Small intestine (tissue), 7 donors: ENCODE measurements around the gene GAPVD1. TPM values are rescaled to one million over a fixed set of nuclear protein-coding genes. Genes with fewer than 3 reads are reported as not detected.
"Not testable (repeated sequence)": the region's sequence is repeated elsewhere in the genome, so short reads cannot be mapped to it uniquely, and the experiment has no call there.

ENCODE experiments used
- DNase-seq, 2 donors: peaks; one replicate each; pipeline versions ENCODE4 v3.0.0 to v3.0.0-alpha.2; 2013
- FAIRE-seq: peaks from 2 replicates; lab custom pipeline; 2012; peaks lifted over from hg19 to GRCh38; lab: Jason Lieb, UNC
- H3K27ac ChIP-seq, 3 donors: one replicate each; pipeline ENCODE4 v1.5.1; 2013; ENCODE audit warnings: low read length in 2 of 3, mild to moderate bottlenecking in 2 of 3, control low read depth in 1 of 3, inconsistent platforms in 1 of 3, low read depth in 1 of 3, moderate library complexity in 1 of 3
- H3K27me3 ChIP-seq, 3 donors: one replicate each; pipeline ENCODE4 v1.6.1; 2013; ENCODE audit warnings: low read length in 3 of 3, inconsistent platforms in 1 of 3; ENCODE audit not compliant: control insufficient read depth in 3 of 3, insufficient read depth in 3 of 3
- H3K36me3 ChIP-seq, 3 donors: one replicate each; pipeline ENCODE4 v1.6.1; 2013; ENCODE audit warnings: low read length in 3 of 3, inconsistent platforms in 1 of 3, low read depth in 1 of 3, mild to moderate bottlenecking in 1 of 3, moderate library complexity in 1 of 3; ENCODE audit not compliant: control insufficient read depth in 3 of 3, insufficient read depth in 2 of 3
- H3K4me1 ChIP-seq, 3 donors: one replicate each; pipeline ENCODE4 v1.6.1; 2013; ENCODE audit warnings: low read length in 2 of 3, inconsistent platforms in 1 of 3, low read depth in 1 of 3, mild to moderate bottlenecking in 1 of 3, moderate library complexity in 1 of 3; ENCODE audit not compliant: control insufficient read depth in 3 of 3, insufficient read depth in 2 of 3
- H3K4me3 ChIP-seq, 3 donors: one replicate each; pipeline ENCODE4 v1.5.1; 2013; ENCODE audit warnings: low read length in 3 of 3, control low read depth in 1 of 3, inconsistent platforms in 1 of 3, low read depth in 1 of 3, mild to moderate bottlenecking in 1 of 3, moderate library complexity in 1 of 3
- H3K9me3 ChIP-seq, 2 donors: one replicate each; pipeline ENCODE4 v1.6.1; 2013; ENCODE audit warnings: low read depth in 1 of 2, low read length in 1 of 2; ENCODE audit not compliant: control insufficient read depth in 2 of 2, insufficient read depth in 1 of 2
- WGBS, 3 donors: extraction: QIAGEN DNeasy Blood & Tissue Kit; methylation state at CpG; one replicate each; pipeline ENCODE4 v1.1.7; 2013; 5-methylcytosine and 5-hydroxymethylcytosine counted together
- polyA plus RNA-seq, 4 donors: library from polyadenylated mRNA; stranded (reverse) in 3 of 4; unstranded in 1 of 4; fragments of 200-250 nt in 3 of 4; fragments of 120-200 nt in 1 of 4; gene quantifications; one replicate each; pipeline versions ENCODE4 v1.2.1 to v1.2.3, GENCODE V29; 2013
- donor health status: healthy with polysubstance abuse.
- donor health status: control.
- donor health status: control.
- donor health status: Bipolar disorder and iron deficiency.
- donor health status: healthy.

Gene GAPVD1
- polyA plus RNA-seq, 4 donors = 4.6 to 25.2 (median 7.1) TPM

GRCh38 chr9:125312411-125312810 lies 50.8 kb downstream of the GAPVD1 start:
- Histone ChIP-seq H3K36me3 (peaks cover 10 to 42% (median 14%) of the 10 kb centered on the region in 3 donors), H3K27ac (no peak overlapping the region), H3K4me1 (no peaks in the 10 kb centered on the region), H3K4me3 (no peak overlapping the region), H3K9me3 (peaks cover 0 to 9% of the 10 kb centered on the region in 2 donors), H3K27me3 (no peaks in the 10 kb centered on the region)
- FAIRE-seq (no peak), DNase-seq (no peak)
- WGBS, 3 donors = 98% methylated on average over 2 of the region's 2 CpGs

DNA sequence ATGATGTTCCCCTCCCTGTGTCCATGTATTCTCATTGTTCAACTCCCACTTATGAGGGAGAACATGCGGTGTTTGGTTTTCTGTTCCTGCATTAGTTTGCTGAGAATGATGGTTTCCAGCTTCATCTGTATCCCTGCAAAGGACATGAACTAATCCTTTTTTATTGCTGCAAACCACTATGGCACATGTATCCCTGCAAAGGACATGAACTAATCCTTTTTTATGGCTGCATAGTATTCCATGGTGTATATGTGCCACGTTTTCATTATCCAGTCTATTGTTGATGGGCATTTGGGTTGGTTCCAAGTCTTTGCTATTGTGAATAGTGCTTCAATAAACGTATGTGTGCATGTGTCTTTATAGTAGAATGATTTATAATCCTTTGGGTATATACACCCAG lies 54.7 kb downstream of the GAPVD1 start:
- DNase-seq, H3K4me3 ChIP-seq, H3K4me1 ChIP-seq, FAIRE-seq, H3K27ac ChIP-seq, H3K27me3 ChIP-seq: not testable (repeated sequence)
- WGBS, 3 donors = 59 to 92% (median 83%) methylated on average over 3 of the region's 3 CpGs
- Histone ChIP-seq H3K36me3 (peaks cover 10 to 51% (median 13%) of the 10 kb centered on the region in 3 donors), H3K9me3 (peaks cover 0 to 22% of the 10 kb centered on the region in 2 donors)

DNA sequence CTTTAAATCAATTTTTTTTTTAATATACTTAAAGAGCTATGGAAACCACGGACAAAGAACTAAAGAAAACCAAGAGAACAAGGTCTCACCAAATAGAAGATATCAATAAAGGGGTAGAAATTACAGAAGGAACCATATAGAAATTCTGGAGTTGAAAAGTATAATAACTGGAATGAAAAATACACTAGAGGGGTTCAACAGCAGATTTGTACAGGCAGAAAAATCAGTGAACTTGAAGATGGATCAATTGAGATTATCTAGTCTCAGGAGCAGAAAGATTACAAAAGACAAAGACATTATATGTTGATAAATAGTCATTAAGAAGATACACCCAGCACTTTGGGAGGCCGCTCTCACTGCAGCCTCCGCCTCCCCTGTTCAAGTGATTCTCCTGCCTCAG lies 56.1 kb downstream of the GAPVD1 start:
- Histone ChIP-seq H3K9me3 (peaks cover 0 to 22% of the 10 kb centered on the region in 2 donors), H3K27ac (no peak overlapping the region), H3K4me1 (no peaks in the 10 kb centered on the region), H3K36me3 (peaks cover 10 to 48% (median 11%) of the 10 kb centered on the region in 3 donors), H3K27me3 (no peaks in the 10 kb centered on the region), H3K4me3 (no peak overlapping the region)
- 97 to 100% (median 99%) methylated on average over 3 of the region's 3 CpGs for WGBS, 3 donors
- DNase-seq = peak in 1 of 2 donors; percentile 9
- FAIRE-seq = no peak

DNA sequence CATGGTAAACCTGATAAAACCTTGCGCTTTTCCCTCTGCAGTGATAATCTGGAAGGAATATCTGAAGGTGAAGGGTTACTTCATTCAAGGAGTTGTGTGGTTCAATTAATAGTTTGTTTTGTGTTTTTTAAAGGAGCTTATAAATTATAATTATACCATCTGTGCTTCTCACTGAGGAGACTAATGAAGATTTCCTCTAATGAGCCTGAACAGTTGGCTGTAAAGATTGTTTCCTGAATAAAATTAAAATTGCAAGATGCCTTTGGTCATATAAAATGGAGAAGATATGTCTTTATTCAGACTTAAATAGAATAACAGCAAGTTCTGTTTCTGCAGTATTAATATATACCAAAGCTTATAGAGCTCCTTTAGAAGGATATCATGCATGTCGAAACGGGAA lies 59.9 kb downstream of the GAPVD1 start:
- FAIRE-seq (no peak), DNase-seq (no peak)
- Histone ChIP-seq H3K27ac (no peak overlapping the region), H3K4me3 (no peak overlapping the region), H3K27me3 (no peaks in the 10 kb centered on the region), H3K36me3 (peaks cover 10 to 32% (median 13%) of the 10 kb centered on the region in 3 donors), H3K9me3 (peaks cover 0 to 20% of the 10 kb centered on the region in 2 donors), H3K4me1 (no peaks in the 10 kb centered on the region)
- WGBS, 3 donors = 76 to 95% (median 81%) methylated on average over 3 of the region's 3 CpGs

DNA sequence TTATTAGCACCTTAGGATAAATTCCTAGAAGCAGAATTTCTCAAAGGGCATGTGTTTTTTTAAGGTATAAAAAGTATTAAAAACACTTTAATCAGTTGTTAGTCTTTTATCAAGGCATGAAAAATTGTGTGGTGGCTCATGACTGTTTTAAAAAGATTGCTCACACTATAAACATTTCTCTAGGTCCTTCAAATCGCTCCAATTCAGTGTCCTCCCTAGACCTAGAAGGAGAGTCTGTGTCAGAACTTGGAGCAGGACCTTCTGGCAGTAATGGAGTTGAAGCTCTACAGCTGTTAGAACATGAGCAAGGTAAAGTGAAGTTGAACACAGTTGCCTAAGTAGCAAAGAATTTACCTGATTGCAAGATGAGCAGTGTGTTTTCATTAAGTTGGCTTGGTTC lies 62.0 kb downstream of the GAPVD1 start:
- H3K27me3 ChIP-seq = no peaks in the 10 kb centered on the region
- 93 to 98% (median 96%) methylated on average over 1 of the region's 1 CpG for WGBS, 3 donors
- H3K27ac ChIP-seq = no peak overlapping the region
- FAIRE-seq = no peak
- H3K36me3 ChIP-seq = peaks cover 8 to 19% (median 11%) of the 10 kb centered on the region in 3 donors
- H3K4me3 ChIP-seq = no peak overlapping the region
- DNase-seq = no peak
- H3K4me1 ChIP-seq = no peaks in the 10 kb centered on the region
- H3K9me3 ChIP-seq = peaks cover 0 to 5% of the 10 kb centered on the region in 2 donors

DNA sequence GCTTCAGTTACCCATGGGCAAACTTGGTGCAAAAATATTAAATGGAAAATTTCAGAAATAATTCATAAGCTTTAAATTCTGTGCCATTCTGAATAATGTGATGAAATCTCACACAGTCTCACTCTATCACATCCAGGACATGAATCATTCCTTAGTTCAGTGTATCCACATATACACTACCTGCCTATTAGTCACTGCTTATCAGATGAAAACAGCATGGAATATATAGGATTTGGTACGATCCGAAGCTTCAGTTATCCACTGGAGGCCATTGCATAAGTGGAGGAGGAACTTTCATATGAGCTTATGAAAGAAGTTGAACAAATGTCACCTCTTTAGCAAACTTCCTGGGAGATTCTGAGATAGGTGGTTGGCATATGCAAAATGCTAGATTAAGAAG lies 64.2 kb downstream of the GAPVD1 start:
- Histone ChIP-seq H3K27ac (no peak overlapping the region), H3K36me3 (peaks cover 8 to 20% (median 16%) of the 10 kb centered on the region in 3 donors), H3K27me3 (no peaks in the 10 kb centered on the region), H3K9me3 (no peaks in the 10 kb centered on the region), H3K4me1 (no peaks in the 10 kb centered on the region), H3K4me3 (no peak overlapping the region)
- DNase-seq (no peak), FAIRE-seq (no peak)
- WGBS, 3 donors = 93 to 94% (median 93%) methylated on average over 2 of the region's 2 CpGs

DNA sequence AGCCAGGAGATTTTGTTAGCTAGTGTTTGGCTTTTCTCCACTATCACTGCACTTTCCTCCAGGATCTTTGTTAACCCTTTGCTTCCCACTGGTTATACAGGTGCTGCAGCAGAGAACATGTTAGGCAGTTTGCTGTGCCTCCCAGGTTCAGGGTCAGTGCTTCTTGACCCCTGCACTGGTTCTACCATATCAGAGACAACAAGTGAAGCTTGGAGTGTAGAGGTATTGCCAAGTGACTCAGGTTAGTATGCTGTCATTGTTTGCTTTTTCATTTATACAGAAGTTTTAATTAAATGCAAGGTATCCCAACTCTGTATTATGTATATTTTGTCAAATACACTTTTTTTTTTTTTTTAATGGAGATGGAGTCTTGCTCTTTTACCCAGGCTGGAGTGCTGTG lies 68.4 kb downstream of the GAPVD1 start:
- Histone ChIP-seq H3K4me3 (no peak overlapping the region), H3K9me3 (no peaks in the 10 kb centered on the region), H3K27me3 (no peaks in the 10 kb centered on the region), H3K27ac (no peak overlapping the region), H3K4me1 (no peaks in the 10 kb centered on the region), H3K36me3 (peaks cover 8 to 32% (median 16%) of the 10 kb centered on the region in 3 donors)
- DNase-seq = no peak
- no peak for FAIRE-seq

- H3K36me3 ChIP-seq = peaks cover 8 to 30% (median 16%) of the 10 kb centered on the region in 3 donors
- no peak for DNase-seq
- no peaks in the 10 kb centered on the region for H3K4me1 ChIP-seq
- no peaks in the 10 kb centered on the region for H3K9me3 ChIP-seq
- no peak overlapping the region for H3K27ac ChIP-seq
- H3K27me3 ChIP-seq = no peaks in the 10 kb centered on the region
- no peak for FAIRE-seq
- H3K4me3 ChIP-seq = no peak overlapping the region
- 81 to 88% (median 82%) methylated on average over 2 of the region's 2 CpGs for WGBS, 3 donors
Observed at GRCh38 chr9:125330587-125330986, 69.0 kb downstream of the GAPVD1 start.

GRCh38 chr9:125332527-125332926 lies 70.9 kb downstream of the GAPVD1 start:
- WGBS, 3 donors = 72 to 81% (median 78%) methylated on average over 3 of the region's 3 CpGs
- H3K4me3 ChIP-seq = no peak overlapping the region
- H3K9me3 ChIP-seq = no peaks in the 10 kb centered on the region
- DNase-seq (no peak), FAIRE-seq (no peak)
- no peak overlapping the region for H3K27ac ChIP-seq
- peaks cover 11 to 40% (median 11%) of the 10 kb centered on the region in 3 donors for H3K36me3 ChIP-seq
- no peaks in the 10 kb centered on the region for H3K27me3 ChIP-seq
- no peaks in the 10 kb centered on the region for H3K4me1 ChIP-seq
